GM13977 (cell line): Measurements from ENCODE around the gene GNAS.

Source experiments
- DNase-seq: peaks from one replicate; pipeline ENCODE4 v3.0.0; 2012; ENCODE audit warnings: low spot score
- CTCF ChIP-seq: IDR thresholded peaks from 2 replicates; pipeline ENCODE4 v1.5.1; 2012; ENCODE audit warnings: mild to moderate bottlenecking, control low read depth; ENCODE audit not compliant: insufficient read depth; ENCODE audit errors: extremely low read depth, missing control alignments
- in situ Hi-C: fragments of 300-500 bp; cut with MboI; formaldehyde crosslinking; loops from one replicate; pipeline ENCODE4 v1.12.0; 2022; ENCODE audit warnings: low sequenced_read_pairs, low pct_unique_long_range_greater_than_20kb, mixed read lengths, inconsistent platforms; ENCODE audit not compliant: unreplicated experiment

The GNAS gene

GRCh38 chr20:58906111-58906510 lies 53.6 kb downstream of the GNAS start:
- no peak for DNase-seq
- no peak for TF ChIP-seq CTCF
- in situ Hi-C loops: no loop called here

- TF ChIP-seq CTCF: no peak
- in situ Hi-C loops: no loop called here
- DNase-seq: no peak
Measured at GRCh38 chr20:58906894-58907293, 54.4 kb downstream of the GNAS start.

- no peak for TF ChIP-seq CTCF
- in situ Hi-C loops: no loop called here
- peak; percentile 83 for DNase-seq
Measured at GRCh38 chr20:58907320-58908137, 55.0 kb downstream of the GNAS start.

- DNase-seq: no peak
- in situ Hi-C loops: no loop called here
- TF ChIP-seq CTCF: no peak
Measured at GRCh38 chr20:58908221-58908620, 55.7 kb downstream of the GNAS start.

GRCh38 chr20:58908941-58909340 lies 56.4 kb downstream of the GNAS start:
- no peak for DNase-seq
- in situ Hi-C loops: no loop called here
- TF ChIP-seq CTCF: no peak

GRCh38 chr20:58909585-58909984 lies 57.1 kb downstream of the GNAS start:
- in situ Hi-C loops: no loop called here
- TF ChIP-seq CTCF: no peak
- no peak for DNase-seq
